Upper lobe of left lung (tissue), 4 donors: ENCODE measurements around the gene INTS2.

Experiments
- EP300 ChIP-seq, 4 donors: sonication (generic); formaldehyde crosslinking; IDR thresholded peaks; one replicate each; pipeline ENCODE4 v1.5.1; 2017; ENCODE audit warnings: antibody characterized with exemption in 4 of 4, control low read depth in 2 of 4
- POLR2A ChIP-seq, 4 donors: fragments of 450-650 bp; IDR thresholded peaks; one replicate each; pipeline ENCODE4 v1.5.1; 2016 to 2017; ENCODE audit warnings: antibody characterized with exemption in 4 of 4, mild to moderate bottlenecking in 2 of 4
- POLR2AphosphoS5 ChIP-seq, 2 donors: sonication (generic); formaldehyde crosslinking; IDR thresholded peaks; one replicate each; pipeline ENCODE4 v1.5.1; 2017; ENCODE audit warnings: antibody characterized with exemption in 2 of 2
- TF ChIP-seq, protein P1 (sequence below), 6 experiments: fragments of 450-650 bp in 4 of 6; fragments of 200-600 bp in 2 of 6; sonication (generic) in 2 of 6; IDR thresholded peaks; one replicate each; pipeline ENCODE4 v1.5.1; 2016 to 2019; ENCODE audit warnings: antibody characterized with exemption in 6 of 6

DNA sequence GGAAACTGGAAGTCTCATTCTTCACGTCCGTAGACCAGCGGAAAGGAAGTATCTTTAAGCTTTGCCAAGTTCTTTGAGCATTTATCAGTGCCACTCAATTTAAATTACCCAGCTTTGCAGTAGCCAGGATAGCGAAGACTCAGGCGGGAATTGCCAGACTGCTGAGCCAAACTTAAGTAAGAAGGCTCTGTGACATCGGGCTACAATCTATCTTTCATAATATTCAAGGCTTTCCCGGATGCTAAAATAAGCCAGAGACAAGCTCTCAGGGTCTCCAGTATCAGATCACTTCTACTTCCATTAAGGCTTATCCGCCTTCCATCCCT lies 64.0 kb downstream of the INTS2 start:
- TF ChIP-seq, protein P1, sequence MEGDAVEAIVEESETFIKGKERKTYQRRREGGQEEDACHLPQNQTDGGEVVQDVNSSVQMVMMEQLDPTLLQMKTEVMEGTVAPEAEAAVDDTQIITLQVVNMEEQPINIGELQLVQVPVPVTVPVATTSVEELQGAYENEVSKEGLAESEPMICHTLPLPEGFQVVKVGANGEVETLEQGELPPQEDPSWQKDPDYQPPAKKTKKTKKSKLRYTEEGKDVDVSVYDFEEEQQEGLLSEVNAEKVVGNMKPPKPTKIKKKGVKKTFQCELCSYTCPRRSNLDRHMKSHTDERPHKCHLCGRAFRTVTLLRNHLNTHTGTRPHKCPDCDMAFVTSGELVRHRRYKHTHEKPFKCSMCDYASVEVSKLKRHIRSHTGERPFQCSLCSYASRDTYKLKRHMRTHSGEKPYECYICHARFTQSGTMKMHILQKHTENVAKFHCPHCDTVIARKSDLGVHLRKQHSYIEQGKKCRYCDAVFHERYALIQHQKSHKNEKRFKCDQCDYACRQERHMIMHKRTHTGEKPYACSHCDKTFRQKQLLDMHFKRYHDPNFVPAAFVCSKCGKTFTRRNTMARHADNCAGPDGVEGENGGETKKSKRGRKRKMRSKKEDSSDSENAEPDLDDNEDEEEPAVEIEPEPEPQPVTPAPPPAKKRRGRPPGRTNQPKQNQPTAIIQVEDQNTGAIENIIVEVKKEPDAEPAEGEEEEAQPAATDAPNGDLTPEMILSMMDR (IDR thresholded peaks at IDR 0.05), result no peak
- TF ChIP-seq EP300 (IDR thresholded peaks at IDR 0.05) (no peak), POLR2AphosphoS5 (IDR thresholded peaks at IDR 0.05) (peak in 1 of 2 donors; percentile 22), POLR2A (IDR thresholded peaks at IDR 0.05) (no peak)
